Activated CD4-positive, alpha-beta T cell treated with anti-CD3 and anti-CD28 coated beads for 36 hours (primary cell): Measurements from ENCODE around the gene LAP3. TPM values are rescaled to one million over a fixed set of nuclear protein-coding genes. Genes with fewer than 3 reads are reported as not detected.

Experiments
- ATAC-seq: fragments of 200-7000 bp; cut with Tn5 transposase; one replicate; pipeline ENCODE4 v1.10.0; 2021; ENCODE audit warnings: mild to moderate bottlenecking, moderate library complexity
- CTCF ChIA-PET: fragments of 350-600 bp; sonication (Branson Sonifier 250); formaldehyde crosslinking; loops from one replicate; lab custom pipeline; 2021; ENCODE audit warnings: antibody characterized with exemption; lab: Charles Lee
- POLR2A ChIA-PET: fragments of 350-600 bp; sonication (Branson Sonifier 250); formaldehyde crosslinking; loops from one replicate; lab custom pipeline; 2021; ENCODE audit warnings: antibody characterized with exemption, inconsistent platforms; lab: Charles Lee
- DNase-seq: peaks from one replicate; pipeline ENCODE4 v3.0.0-alpha.2; 2020
- H3K27ac Mint-ChIP-seq: one replicate; pipeline ENCODE4 v1.8.0; 2021; ENCODE audit warnings: mixed read lengths
- H3K27me3 Mint-ChIP-seq: one replicate; pipeline ENCODE4 v1.8.0; 2021; ENCODE audit warnings: mixed read lengths
- H3K36me3 Mint-ChIP-seq: one replicate; pipeline ENCODE4 v1.8.0; 2021; ENCODE audit warnings: low read depth, mixed read lengths
- H3K4me1 Mint-ChIP-seq: one replicate; pipeline ENCODE4 v1.8.0; 2021; ENCODE audit warnings: mixed read lengths
- H3K4me3 Mint-ChIP-seq: one replicate; pipeline ENCODE4 v1.8.0; 2021; ENCODE audit warnings: mild to moderate bottlenecking, moderate library complexity, mixed read lengths
- H3K9me3 Mint-ChIP-seq: one replicate; pipeline ENCODE4 v1.8.0; 2021; ENCODE audit warnings: low read depth, mixed read lengths
- intact Hi-C, 2 experiments: fragments of 100-400 bp; cut with DNase I in 1 of 2; cut with micrococcal nuclease in 1 of 2; formaldehyde crosslinking; loops; one replicate each; pipeline versions ENCODE4 v1.14.2 to v1.15.1; 2022 to 2024; cut with DNase I, micrococcal nuclease
- total RNA-seq, 2 experiments: library from RNA; stranded (reverse); gene quantifications; one replicate each; pipeline ENCODE4 v1.2.3, GENCODE V29; 2021

LAP3 gene
- total RNA-seq, 2 experiments from 2014 or later = 126 to 128 TPM

DNA sequence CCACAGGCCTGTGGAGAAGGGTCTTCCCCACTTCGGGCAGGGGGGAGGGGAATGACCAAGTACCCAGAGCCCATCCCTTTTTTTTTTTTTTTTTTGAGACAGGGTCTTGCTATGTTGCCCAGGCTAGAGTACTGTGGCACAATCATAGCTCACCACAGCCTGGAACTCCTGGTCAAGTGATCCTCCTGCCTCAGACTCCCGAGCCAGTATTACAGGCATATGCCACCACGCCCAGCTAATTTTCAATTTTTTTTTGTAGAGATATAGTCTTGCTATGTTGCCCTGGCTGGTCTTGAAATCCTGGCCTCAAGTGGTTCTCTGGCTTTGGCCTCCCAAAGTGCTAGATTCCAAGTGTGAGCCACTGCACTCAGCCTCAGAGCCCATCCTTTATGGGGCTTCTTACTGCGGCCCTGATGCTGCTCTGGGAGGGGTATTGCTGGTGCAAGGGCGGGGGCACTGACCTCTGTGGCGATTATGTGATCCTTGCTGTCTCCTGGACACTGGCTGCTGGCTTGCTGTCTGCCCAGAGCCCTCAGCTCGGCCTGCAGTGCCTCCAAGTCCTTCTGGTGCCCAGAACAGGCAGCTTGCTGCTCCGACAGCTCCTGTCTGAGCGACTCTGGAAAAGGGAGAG is 70.3 kb downstream of the LAP3 start:
- ATAC-seq (no peak), DNase-seq (no peak)
- H3K9me3 Mint-ChIP-seq = no peaks in the 10 kb centered on the region
- POLR2A ChIA-PET = no interaction called here
- intact Hi-C loops = no loop called here
- H3K27ac Mint-ChIP-seq = no peak overlapping the region
- peaks cover 4% of the 10 kb centered on the region for H3K36me3 Mint-ChIP-seq
- H3K4me1 Mint-ChIP-seq = peaks cover 9% of the 10 kb centered on the region
- no peak overlapping the region for H3K4me3 Mint-ChIP-seq
- no peaks in the 10 kb centered on the region for H3K27me3 Mint-ChIP-seq
- CTCF ChIA-PET = no interaction called here

DNA sequence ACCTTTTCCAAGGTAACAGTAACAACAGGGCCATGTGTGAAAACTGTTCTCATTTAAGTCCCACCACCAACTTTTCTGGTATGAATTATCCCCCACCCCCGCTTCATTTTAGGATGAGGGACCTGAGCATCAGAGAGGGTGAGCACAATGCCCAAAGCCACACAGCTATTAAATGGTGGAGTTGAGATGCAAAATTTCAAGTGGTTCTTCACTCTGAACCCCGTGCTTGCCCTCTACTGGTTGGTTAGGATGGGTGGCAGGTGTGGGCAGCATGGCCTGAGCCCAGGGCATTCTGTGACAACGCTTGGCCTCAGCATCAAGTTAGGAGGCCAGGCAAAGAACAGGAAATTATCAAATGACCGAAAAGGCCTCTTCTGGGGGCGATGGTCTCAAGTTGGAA is 70.9 kb downstream of the LAP3 start:
- H3K27ac Mint-ChIP-seq = no peak overlapping the region
- H3K4me3 Mint-ChIP-seq = no peak overlapping the region
- ATAC-seq = peak; percentile 23
- no peaks in the 10 kb centered on the region for H3K36me3 Mint-ChIP-seq
- no peak for DNase-seq
- ChIA-PET CTCF (no interaction called here), POLR2A (no interaction called here)
- H3K4me1 Mint-ChIP-seq = peaks cover 9% of the 10 kb centered on the region
- no peaks in the 10 kb centered on the region for H3K27me3 Mint-ChIP-seq
- no peaks in the 10 kb centered on the region for H3K9me3 Mint-ChIP-seq
- intact Hi-C loops = no loop called here

DNA sequence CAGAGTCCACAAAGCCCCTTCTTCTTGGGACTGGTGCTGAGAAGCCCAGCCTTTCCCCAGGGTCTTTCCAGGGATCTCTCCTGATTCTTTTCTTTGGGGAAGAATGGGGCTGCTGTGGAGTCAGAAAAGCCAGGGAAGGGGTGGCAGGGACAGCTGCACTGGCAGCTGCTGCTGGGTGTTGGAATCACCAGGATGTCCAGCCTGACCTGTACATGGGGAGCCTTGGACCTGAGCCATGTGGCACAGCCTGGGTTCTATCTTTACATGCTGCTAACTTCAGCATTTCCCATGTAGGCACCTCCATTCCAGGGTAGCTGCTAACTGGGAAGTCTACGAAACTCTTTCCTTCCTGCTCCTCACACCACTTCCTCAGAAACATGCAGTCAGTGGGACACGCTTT is 73.4 kb downstream of the LAP3 start:
- DNase-seq (no peak), ATAC-seq (no peak)
- Mint-ChIP-seq H3K27me3 (no peaks in the 10 kb centered on the region), H3K36me3 (no peaks in the 10 kb centered on the region), H3K4me1 (peaks cover 9% of the 10 kb centered on the region), H3K27ac (no peak overlapping the region), H3K9me3 (no peaks in the 10 kb centered on the region), H3K4me3 (no peak overlapping the region)
- ChIA-PET POLR2A (no interaction called here), CTCF (no interaction called here)
- intact Hi-C loops = no loop called here

DNA sequence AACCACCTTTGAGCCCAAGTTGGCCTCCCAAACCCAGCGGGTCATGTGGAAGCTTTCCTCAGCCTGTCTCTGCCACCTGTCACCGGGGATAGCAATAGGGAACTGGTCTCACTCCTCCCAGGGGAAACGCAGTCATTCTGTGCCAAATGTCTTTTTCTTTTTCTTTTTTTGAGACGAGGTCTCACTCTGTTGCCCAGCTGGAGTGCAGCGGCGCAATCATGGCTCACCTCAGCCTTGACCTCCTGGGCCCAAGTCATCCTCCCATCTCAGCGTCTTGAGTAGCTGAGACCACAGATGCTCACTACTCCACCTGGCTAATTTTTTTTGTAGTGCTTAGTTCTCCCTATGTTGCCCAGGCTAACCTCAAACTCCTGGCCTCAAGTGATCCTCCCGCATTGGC is 77.7 kb downstream of the LAP3 start:
- POLR2A ChIA-PET = no interaction called here
- intact Hi-C loops = no loop called here
- no peak for ATAC-seq
- Mint-ChIP-seq H3K27me3 (peaks cover 2% of the 10 kb centered on the region), H3K36me3 (no peaks in the 10 kb centered on the region), H3K4me3 (no peak overlapping the region), H3K9me3 (no peaks in the 10 kb centered on the region), H3K27ac (no peak overlapping the region), H3K4me1 (peaks cover 9% of the 10 kb centered on the region)
- DNase-seq = no peak
- CTCF ChIA-PET = interaction anchor here (0.7 kb wide), 1 partner anchor 596 kb away, joined by 4 read pairs; no protein-coding TSS in a partner anchor

DNA sequence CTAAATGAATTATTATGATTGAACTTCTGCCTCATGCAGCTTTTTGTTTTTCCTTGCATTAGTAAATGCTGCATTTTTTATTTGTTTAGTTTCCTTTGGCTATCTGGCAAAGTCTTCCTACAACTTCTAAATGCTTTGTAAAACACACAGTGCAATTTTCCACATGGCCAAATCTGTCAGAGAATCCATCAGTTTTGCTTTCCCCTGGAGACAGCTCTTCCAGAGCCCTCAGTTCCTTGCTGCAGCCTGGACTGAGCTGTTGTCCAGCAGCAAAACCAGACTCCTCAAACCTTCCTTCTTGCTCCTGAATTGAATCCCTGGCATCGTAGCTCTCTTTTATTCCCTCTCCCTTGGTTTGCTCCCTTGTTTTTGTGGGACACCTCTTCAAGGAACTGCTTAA is 80.1 kb downstream of the LAP3 start:
- no peak for DNase-seq
- H3K9me3 Mint-ChIP-seq = no peaks in the 10 kb centered on the region
- H3K27me3 Mint-ChIP-seq = peaks cover 2% of the 10 kb centered on the region
- H3K4me3 Mint-ChIP-seq = no peak overlapping the region
- H3K27ac Mint-ChIP-seq = no peak overlapping the region
- H3K36me3 Mint-ChIP-seq = no peaks in the 10 kb centered on the region
- POLR2A ChIA-PET = no interaction called here
- no peaks in the 10 kb centered on the region for H3K4me1 Mint-ChIP-seq
- no peak for ATAC-seq
- intact Hi-C loops = no loop called here
- CTCF ChIA-PET = interaction anchor here (0.9 kb wide), 1 partner anchor 210 kb away, joined by 3 read pairs; no protein-coding TSS in a partner anchor

Other genes with a start within 250 kb of the LAP3 start
- gene QDPR, start 65.1 kb upstream of the LAP3 start, total RNA-seq = 10 to 100 TPM; 34.5 to 34.6 TPM
- not detected for gene CLRN2, start 62.0 kb upstream of the LAP3 start, total RNA-seq
- 10 to 100 TPM; 43.0 to 58.0 TPM for gene MED28, start 37.4 kb downstream of the LAP3 start, total RNA-seq
- gene FAM184B, start 204.4 kb downstream of the LAP3 start, total RNA-seq = under 1 TPM in 1 of 2 experiments, not detected in 1; 0.04 TPM
- gene DCAF16, start 233.6 kb downstream of the LAP3 start, total RNA-seq = 10 to 100 TPM; 40.3 to 47.5 TPM
- 10 to 100 TPM; 73.8 to 82.8 TPM for gene NCAPG, start 233.8 kb downstream of the LAP3 start, total RNA-seq